ENCODE results near the gene ATF3. TPM values are rescaled to one million over a fixed set of nuclear protein-coding genes. Genes with fewer than 3 reads are reported as not detected.

Gene ATF3
- total RNA-seq, 1 experiment from 2014 or later = 43.2 TPM

DNA sequence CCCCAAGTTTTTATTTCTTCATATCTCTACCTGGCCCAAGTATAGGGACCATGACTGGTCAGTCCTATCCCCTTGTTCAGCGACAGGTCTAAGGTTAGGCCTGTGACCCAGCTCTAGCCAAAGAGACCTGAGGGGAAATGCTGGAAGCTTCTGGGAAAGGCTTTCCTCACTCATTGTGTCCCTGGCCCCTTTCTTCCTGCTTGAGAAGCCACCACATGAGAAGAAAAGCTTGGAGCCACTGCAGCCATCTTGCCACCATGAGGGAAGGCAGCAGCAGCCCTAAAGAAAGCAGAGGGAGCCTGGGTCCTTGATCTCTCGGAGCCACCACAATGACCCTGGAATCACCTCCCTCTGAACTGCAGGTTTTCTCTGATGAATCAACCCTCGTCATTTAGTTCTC lies 43.4 kb downstream of the ATF3 start:
- CTCF ChIA-PET = interaction anchor here (1.9 kb wide), 1 partner anchor 13 kb away, joined by 9 read pairs; no protein-coding TSS in a partner anchor
- no peaks in the 10 kb centered on the region for H3K9me3 ChIP-seq (ENCODE audit: control insufficient read depth in 1 of 2, insufficient read depth in 1 of 2, low read depth in 1 of 2, low read length in 2 of 2)
- no peaks in the 10 kb centered on the region for H4K20me1 ChIP-seq (ENCODE audit: insufficient read depth)
- no peak overlapping the region for H2AFZ ChIP-seq (ENCODE audit: low read depth, low read length, poor library complexity, severe bottlenecking)
- no peak for ATAC-seq
- H3K4me3 ChIP-seq (replicated peaks in 1 of 2; ENCODE audit: low read depth in 1 of 2, low read length in 2 of 2) = no peak overlapping the region
- no peaks in the 10 kb centered on the region for H3K36me3 ChIP-seq (ENCODE audit: control insufficient read depth in 1 of 2, insufficient read depth in 2 of 2, low read length in 2 of 2)
- H3K27me3 ChIP-seq (ENCODE audit: insufficient read depth, low read length) = no peaks in the 10 kb centered on the region
- POLR2A ChIA-PET = no interaction called here
- no peak for DNase-seq (ENCODE audit: low read depth, low spot score)
- no peak overlapping the region for H3K9ac ChIP-seq (ENCODE audit: low read length)
- no peak overlapping the region for H3K27ac ChIP-seq (ENCODE audit: low read depth, low read length)
- H3K4me2 ChIP-seq (ENCODE audit: low read length) = no peak overlapping the region
- no peaks in the 10 kb centered on the region for H3K9me2 ChIP-seq (ENCODE audit: insufficient read depth)
- RAD21 ChIA-PET (ENCODE audit: low non-redundant PET in 1 of 2, low total read pairs in 2 of 2, uncharacterized antibody in 2 of 2, unreplicated experiment in 2 of 2) = no interaction called here
- H3K4me1 ChIP-seq (ENCODE audit: control insufficient read depth in 1 of 2, insufficient read depth in 2 of 2, low read length in 2 of 2) = peaks cover 0 to 13% of the 10 kb centered on the region in 2 experiments; a peak in 2 of 4 replicates
- intact Hi-C loops (cut with micrococcal nuclease) = no loop called here
- TF ChIP-seq POLR2A (IDR thresholded peaks at IDR 0.05; ENCODE audit: borderline replicate concordance, extremely low read depth, insufficient read depth, insufficient read length) (no peak), EZH2 (IDR thresholded peaks at IDR 0.05) (no peak), SRF (IDR thresholded peaks at IDR 0.05; ENCODE audit: low read depth) (no peak)
- TF ChIP-seq, protein P1, sequence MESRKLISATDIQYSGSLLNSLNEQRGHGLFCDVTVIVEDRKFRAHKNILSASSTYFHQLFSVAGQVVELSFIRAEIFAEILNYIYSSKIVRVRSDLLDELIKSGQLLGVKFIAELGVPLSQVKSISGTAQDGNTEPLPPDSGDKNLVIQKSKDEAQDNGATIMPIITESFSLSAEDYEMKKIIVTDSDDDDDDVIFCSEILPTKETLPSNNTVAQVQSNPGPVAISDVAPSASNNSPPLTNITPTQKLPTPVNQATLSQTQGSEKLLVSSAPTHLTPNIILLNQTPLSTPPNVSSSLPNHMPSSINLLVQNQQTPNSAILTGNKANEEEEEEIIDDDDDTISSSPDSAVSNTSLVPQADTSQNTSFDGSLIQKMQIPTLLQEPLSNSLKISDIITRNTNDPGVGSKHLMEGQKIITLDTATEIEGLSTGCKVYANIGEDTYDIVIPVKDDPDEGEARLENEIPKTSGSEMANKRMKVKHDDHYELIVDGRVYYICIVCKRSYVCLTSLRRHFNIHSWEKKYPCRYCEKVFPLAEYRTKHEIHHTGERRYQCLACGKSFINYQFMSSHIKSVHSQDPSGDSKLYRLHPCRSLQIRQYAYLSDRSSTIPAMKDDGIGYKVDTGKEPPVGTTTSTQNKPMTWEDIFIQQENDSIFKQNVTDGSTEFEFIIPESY (IDR thresholded peaks at IDR 0.05; ENCODE audit: extremely low read depth, insufficient replicate concordance, low read length) = no peak
- no peaks in the 10 kb centered on the region for H3K79me2 ChIP-seq (ENCODE audit: insufficient read depth, low read length)
- BruUV-seq (replicated peaks) = no TSS peak

DNA sequence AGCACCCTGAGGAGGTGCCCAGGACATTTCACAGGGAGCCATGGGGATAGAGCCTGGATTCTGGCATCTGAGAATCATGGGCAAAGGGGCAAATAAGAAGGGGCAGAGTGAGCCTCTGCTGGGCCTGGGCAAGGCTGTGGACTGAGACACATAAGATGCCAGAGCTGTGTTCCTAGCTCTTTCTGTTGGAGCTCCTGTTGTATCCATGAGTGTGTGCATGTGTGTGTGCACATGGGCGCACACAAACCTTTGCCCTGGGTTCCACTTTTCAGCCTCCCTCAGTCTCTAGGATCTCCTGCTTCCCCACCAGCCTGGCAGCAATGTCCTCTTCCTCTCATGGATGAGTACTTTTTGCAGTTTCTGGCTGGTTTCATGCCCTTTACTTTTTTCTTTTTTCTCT lies 44.0 kb downstream of the ATF3 start:
- intact Hi-C loops (cut with micrococcal nuclease) = no loop called here
- ChIA-PET CTCF (interaction anchor here (1.9 kb wide), 1 partner anchor 13 kb away, joined by 9 read pairs; no protein-coding TSS in a partner anchor), RAD21 (ENCODE audit: low non-redundant PET in 1 of 2, low total read pairs in 2 of 2, uncharacterized antibody in 2 of 2, unreplicated experiment in 2 of 2) (no interaction called here), POLR2A (no interaction called here)
- no TSS peak for BruUV-seq (replicated peaks)
- Histone ChIP-seq H3K9ac (ENCODE audit: low read length) (no peak overlapping the region), H3K9me2 (ENCODE audit: insufficient read depth) (no peaks in the 10 kb centered on the region), H3K36me3 (ENCODE audit: control insufficient read depth in 1 of 2, insufficient read depth in 2 of 2, low read length in 2 of 2) (no peaks in the 10 kb centered on the region), H3K27me3 (ENCODE audit: insufficient read depth, low read length) (no peaks in the 10 kb centered on the region), H4K20me1 (ENCODE audit: insufficient read depth) (no peaks in the 10 kb centered on the region), H3K4me3 (replicated peaks in 1 of 2; ENCODE audit: low read depth in 1 of 2, low read length in 2 of 2) (no peak overlapping the region), H3K27ac (ENCODE audit: low read depth, low read length) (no peak overlapping the region), H3K9me3 (ENCODE audit: control insufficient read depth in 1 of 2, insufficient read depth in 1 of 2, low read depth in 1 of 2, low read length in 2 of 2) (no peaks in the 10 kb centered on the region), H3K4me1 (ENCODE audit: control insufficient read depth in 1 of 2, insufficient read depth in 2 of 2, low read length in 2 of 2) (peaks cover 0 to 13% of the 10 kb centered on the region in 2 experiments; a peak in 2 of 4 replicates), H3K4me2 (ENCODE audit: low read length) (no peak overlapping the region), H2AFZ (ENCODE audit: low read depth, low read length, poor library complexity, severe bottlenecking) (no peak overlapping the region), H3K79me2 (ENCODE audit: insufficient read depth, low read length) (no peaks in the 10 kb centered on the region)
- DNase-seq (ENCODE audit: low read depth, low spot score) (no peak), ATAC-seq (no peak)
- no peak for TF ChIP-seq POLR2AphosphoS5 (IDR thresholded peaks at IDR 0.05; ENCODE audit: low read depth, low read length)
- no peak for TF ChIP-seq EZH2 (IDR thresholded peaks at IDR 0.05)
- TF ChIP-seq, protein P2, sequence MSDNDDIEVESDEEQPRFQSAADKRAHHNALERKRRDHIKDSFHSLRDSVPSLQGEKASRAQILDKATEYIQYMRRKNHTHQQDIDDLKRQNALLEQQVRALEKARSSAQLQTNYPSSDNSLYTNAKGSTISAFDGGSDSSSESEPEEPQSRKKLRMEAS (IDR thresholded peaks at IDR 0.05) = no peak
- TF ChIP-seq FOSL1 (IDR thresholded peaks at IDR 0.05; ENCODE audit: low read depth) = no peak
- TF ChIP-seq EZH2phosphoT487 (IDR thresholded peaks at IDR 0.05; ENCODE audit: borderline replicate concordance) = no peak
- TF ChIP-seq JUND (IDR thresholded peaks at IDR 0.05) = no peak
- TF ChIP-seq ZNF274 (IDR thresholded peaks at IDR 0.05; ENCODE audit: low read depth, low read length) = no peak
- TF ChIP-seq YY1 (IDR thresholded peaks at IDR 0.05; ENCODE audit: extremely low read depth, insufficient replicate concordance, low read depth, low read length) = no peak
- TF ChIP-seq, protein P3, sequence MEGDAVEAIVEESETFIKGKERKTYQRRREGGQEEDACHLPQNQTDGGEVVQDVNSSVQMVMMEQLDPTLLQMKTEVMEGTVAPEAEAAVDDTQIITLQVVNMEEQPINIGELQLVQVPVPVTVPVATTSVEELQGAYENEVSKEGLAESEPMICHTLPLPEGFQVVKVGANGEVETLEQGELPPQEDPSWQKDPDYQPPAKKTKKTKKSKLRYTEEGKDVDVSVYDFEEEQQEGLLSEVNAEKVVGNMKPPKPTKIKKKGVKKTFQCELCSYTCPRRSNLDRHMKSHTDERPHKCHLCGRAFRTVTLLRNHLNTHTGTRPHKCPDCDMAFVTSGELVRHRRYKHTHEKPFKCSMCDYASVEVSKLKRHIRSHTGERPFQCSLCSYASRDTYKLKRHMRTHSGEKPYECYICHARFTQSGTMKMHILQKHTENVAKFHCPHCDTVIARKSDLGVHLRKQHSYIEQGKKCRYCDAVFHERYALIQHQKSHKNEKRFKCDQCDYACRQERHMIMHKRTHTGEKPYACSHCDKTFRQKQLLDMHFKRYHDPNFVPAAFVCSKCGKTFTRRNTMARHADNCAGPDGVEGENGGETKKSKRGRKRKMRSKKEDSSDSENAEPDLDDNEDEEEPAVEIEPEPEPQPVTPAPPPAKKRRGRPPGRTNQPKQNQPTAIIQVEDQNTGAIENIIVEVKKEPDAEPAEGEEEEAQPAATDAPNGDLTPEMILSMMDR (IDR thresholded peaks at IDR 0.05 in 2 of 3, conservative IDR thresholded peaks at IDR 0.05 in 1 of 3; ENCODE audit: borderline replicate concordance in 1 of 3, insufficient read depth in 1 of 3, low read depth in 2 of 3, low read length in 2 of 3) = no peak
